GF-D8 (cell line): ENCODE data around the gene SLC30A3.
A peak's percentile ranks its signal among the peaks of the same experiment; 100 is the strongest.

Experiments
- DNase-seq: peaks from one replicate; lab custom pipeline; 2025; lab: John Stamatoyannopoulos, UW

The SLC30A3 gene

GRCh38 chr2:27231921-27232320 is 30.9 kb downstream of the SLC30A3 start:
- DNase-seq, result no peak

- DNase-seq, result no peak
Measured at GRCh38 chr2:27227501-27227900, 35.3 kb downstream of the SLC30A3 start.

GRCh38 chr2:27225526-27225925 is 37.3 kb downstream of the SLC30A3 start:
- no peak for DNase-seq

GRCh38 chr2:27223416-27223815 is 39.4 kb downstream of the SLC30A3 start:
- DNase-seq, result no peak

GRCh38 chr2:27222407-27222806 is 40.4 kb downstream of the SLC30A3 start:
- no peak for DNase-seq

GRCh38 chr2:27221166-27221565 is 41.7 kb downstream of the SLC30A3 start:
- DNase-seq, result no peak

GRCh38 chr2:27220091-27220490 is 42.8 kb downstream of the SLC30A3 start:
- DNase-seq, result no peak

GRCh38 chr2:27219091-27219490 is 43.8 kb downstream of the SLC30A3 start:
- no peak for DNase-seq

- no peak for DNase-seq
Measured at GRCh38 chr2:27218614-27219013, 44.2 kb downstream of the SLC30A3 start.

GRCh38 chr2:27217173-27218121 is 45.4 kb downstream of the SLC30A3 start, which contains the start of gene CAD:
TSS of gene CAD (plus strand) at chr2:27217369. CDS start at chr2:27217552, 183 bp downstream.
- peak; percentile 67 for DNase-seq

GRCh38 chr2:27216416-27217137 is 46.3 kb downstream of the SLC30A3 start:
- no peak for DNase-seq

- DNase-seq, result no peak
Measured at GRCh38 chr2:27214941-27215340, 47.9 kb downstream of the SLC30A3 start.

- peak; percentile 28 for DNase-seq
Measured at GRCh38 chr2:27212626-27213471, 50.0 kb downstream of the SLC30A3 start.

GRCh38 chr2:27211943-27212625 is 50.8 kb downstream of the SLC30A3 start, which contains the start of the genes ATRAID and SLC5A6:
TSS of gene ATRAID (plus strand) at chr2:27212041. CDS start at chr2:27212369, 328 bp downstream.
TSS of gene SLC5A6 (minus strand) at chr2:27212268. CDS start at chr2:27207650, 4,618 bp downstream.
- peak; percentile 65 for DNase-seq

GRCh38 chr2:27211241-27211942 is 51.5 kb downstream of the SLC30A3 start:
- DNase-seq, result no peak

GRCh38 chr2:27209621-27210401 is 53.0 kb downstream of the SLC30A3 start:
- no peak for DNase-seq

GRCh38 chr2:27208486-27209050 is 54.3 kb downstream of the SLC30A3 start:
- DNase-seq, result no peak

GRCh38 chr2:27206346-27206745 is 56.5 kb downstream of the SLC30A3 start:
- DNase-seq, result no peak

GRCh38 chr2:27205206-27205605 is 57.6 kb downstream of the SLC30A3 start:
- DNase-seq, result no peak
